Nucleus accumbens (tissue), 56 donors: ENCODE data around the gene RAB44.

Source experiments
- DNase-seq, 56 donors: peaks; one replicate each; lab custom pipeline; 2025; lab: John Stamatoyannopoulos, UW

The RAB44 gene

DNA sequence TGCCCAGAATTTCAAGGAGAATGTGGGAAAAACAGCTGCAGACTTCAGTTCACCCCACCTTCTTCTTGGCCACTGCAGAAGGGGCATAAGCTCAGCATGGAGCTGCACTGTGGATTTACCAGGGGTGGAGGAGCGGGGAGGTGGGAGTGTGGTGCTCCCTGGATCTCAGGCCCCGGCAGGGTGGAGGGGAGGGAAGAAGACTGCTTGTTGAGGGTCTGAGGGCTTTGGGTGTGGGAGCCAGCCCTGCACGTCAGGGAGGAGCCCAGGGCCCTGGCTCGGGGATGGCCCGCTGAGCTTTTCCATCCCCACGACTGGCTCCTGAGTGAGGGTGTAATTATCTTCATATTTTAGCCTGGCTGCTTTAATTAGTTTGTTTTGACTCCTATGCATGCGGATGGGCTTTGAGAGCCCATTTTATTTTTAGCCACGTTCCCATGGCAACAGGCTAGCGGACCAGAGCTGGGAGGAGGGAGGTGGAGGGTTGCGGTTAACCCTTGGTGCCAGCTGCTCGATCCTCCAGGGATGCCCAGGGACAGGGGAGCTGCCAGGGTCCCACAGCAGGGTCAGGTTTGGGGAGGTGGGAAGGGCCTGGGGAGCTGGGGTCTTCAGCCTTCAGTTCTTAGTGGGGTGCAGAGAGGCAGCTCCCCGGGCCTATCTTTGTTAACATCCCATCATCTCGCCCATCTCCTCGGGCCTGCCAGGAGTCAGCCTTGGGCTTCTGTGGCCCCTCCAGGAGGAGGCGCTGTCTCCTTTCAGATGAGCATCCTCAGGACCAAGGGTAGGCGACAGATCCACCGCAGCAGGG is 68.2 kb downstream of the RAB44 start:
- DNase-seq = peak in 51 of 56 donors; percentile 9 to 89 (median 67)

DNA sequence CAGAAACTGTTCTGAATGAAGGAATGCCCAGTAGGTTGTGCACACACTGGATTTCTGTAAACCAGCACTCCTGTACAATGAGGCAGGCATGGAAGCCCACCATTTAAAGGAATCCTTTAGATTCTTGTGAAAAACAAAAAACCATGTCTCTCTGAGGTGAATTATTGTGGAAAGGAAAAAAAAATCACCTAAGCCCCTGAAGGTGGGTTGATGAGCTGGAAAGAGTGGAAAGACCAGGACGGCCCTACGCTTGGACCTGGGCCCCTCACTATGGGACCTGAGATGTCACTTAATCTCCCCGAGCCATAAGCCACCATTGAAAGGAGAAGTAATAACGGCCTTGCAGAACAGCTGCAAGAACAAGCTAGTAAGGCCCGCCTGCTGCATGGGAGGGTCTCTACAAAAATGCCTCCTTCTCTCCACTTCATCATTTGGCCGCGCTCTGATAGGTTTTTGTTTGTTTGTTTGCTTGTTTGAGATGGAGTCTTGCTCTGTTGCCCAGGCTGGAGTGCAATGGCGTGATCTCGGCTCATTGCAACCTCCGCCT is 68.8 kb downstream of the RAB44 start:
- DNase-seq = no peak

DNA sequence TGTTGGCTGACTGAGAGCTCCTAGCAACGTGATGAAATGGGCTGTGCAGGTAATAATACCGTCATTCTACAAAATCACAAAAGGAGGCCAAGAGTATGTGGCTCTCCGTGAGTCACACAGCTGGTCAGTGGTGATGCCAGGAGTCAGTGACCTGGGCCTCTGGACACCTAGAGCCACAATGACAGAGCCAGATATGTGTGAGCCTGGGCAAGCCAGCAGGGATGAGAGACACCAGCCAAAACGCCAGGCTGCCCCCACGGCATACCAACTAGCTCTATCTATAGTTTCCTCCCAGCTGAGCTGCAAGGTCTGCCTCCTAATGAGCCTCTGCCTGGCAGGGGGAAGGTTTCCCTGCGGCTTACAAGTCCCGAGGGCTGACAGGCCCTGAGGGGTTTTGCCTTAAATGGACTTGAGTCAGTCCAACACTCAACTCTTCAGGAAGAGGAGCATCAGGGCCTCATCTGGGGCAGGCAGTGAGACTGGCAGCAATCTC is 71.6 kb downstream of the RAB44 start:
- peak in 6 of 56 donors; percentile 18 to 32 (median 26) for DNase-seq

DNA sequence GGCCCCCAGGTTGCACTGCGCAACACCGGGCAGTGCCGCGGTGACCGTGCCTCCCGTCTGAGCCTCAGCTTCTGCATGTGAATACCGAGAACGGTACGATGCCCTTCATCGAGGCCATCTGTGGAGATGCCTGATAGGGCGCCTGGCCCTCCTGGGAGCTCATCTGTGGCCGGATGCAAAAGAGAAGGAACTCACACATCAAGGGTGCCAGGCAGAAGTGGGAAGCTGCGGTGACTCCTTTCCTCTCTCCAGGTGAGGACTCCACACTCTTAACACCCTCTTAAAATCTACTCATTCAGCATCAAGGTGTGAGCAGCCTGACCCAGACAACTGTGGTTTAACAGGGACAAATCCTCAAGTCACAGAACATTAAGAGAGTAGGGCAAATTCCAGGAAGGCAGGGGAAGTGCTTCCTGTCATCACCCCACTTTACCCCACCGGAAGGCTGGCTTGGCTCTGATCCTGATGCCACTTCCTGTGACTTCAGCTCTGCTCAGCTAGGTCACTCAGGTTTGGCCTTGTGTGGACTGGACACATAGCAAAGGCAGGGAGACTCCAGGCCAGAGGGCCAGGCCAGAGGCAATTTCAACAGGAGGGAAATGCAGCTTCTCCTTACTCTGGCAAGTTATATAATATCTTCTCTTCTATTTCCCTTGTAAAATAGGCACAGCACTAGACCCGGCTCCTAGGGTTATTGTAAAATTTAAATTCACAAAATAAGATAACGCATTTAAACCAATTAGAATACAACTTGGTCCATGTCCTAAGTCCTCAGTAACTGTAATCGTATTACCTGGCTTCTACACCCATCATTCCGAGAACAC is 72.3 kb downstream of the RAB44 start:
- peak in 1 of 56 donors; percentile 10 for DNase-seq

DNA sequence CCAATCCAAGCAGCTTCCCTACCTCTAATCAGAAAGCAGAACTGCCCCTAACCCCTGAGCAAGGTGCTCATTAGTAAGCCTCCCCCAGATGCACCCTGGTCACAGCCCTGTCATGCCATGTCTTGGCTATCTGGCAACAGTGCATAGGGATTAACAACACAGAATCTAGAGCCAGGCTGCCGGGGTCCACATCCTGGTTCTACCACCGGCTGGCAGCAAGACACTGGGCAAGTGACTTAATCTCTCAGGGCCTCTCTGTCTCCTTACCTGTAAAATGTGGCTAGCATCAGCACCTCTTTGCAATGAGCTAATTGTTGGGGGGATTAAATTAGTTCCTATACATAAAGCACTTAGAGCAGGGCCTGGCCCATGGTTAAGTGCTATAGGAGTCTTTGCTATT is 73.5 kb downstream of the RAB44 start:
- no peak for DNase-seq

DNA sequence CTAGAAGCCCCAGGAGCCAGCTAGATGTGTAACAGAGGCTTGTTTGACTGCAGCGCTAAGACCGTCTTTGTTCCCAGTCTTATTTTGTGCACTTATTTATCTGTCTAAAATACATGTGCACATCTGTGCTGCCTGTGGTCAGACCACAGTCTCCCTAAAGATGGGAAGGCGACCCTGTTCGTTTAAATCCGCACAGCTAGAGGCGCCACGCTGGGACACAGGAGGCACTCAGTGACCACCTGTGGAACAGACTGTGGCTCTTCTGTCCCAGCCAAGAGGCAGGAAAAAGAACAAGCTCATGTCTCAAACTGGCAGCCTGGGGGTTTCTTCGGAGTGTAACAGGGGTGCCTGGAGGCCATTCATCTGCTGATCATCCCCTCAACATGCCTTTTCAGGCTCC is 74.8 kb downstream of the RAB44 start:
- DNase-seq = peak in 1 of 56 donors; percentile 30

DNA sequence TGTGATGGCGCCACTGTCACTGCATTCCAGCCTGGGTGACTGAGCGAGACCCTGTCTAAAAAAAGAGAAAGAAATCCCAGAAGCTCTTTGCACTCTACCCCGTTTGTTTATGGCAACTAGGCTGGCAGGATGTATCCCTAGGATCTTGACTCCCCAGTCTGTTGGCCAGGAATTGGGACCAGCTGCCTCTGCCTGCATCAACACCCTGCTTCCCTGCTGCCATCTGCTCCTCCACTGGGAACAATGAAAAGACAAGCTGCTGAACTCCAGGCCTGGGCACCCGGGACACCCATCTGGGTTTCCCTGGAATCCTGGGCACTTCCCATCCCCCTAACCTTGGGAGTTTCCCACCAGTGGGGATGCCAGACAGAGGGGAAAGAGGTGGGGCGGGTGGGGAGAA is 76.7 kb downstream of the RAB44 start:
- DNase-seq = no peak

DNA sequence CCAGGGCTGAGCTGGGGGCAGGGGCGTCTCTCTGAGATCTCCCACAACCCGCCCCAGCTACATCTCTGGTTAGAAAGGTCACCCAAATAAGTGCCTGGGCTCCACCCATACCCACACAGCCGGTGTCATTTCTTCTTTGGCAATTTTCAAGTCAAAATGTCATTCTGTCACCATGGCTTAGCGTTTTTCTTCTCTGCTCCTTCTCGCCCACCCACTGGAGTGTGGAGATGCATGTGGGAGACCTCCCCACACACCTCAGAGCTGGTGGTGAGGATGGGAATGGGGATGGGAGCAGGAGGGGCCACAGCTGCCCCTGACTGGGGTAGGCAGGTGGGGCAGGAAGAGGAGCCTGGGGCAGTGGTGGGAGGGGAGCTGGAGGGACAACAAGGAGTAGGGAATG is 78.5 kb downstream of the RAB44 start:
- DNase-seq = peak in 14 of 56 donors; percentile 16 to 68 (median 34)

DNA sequence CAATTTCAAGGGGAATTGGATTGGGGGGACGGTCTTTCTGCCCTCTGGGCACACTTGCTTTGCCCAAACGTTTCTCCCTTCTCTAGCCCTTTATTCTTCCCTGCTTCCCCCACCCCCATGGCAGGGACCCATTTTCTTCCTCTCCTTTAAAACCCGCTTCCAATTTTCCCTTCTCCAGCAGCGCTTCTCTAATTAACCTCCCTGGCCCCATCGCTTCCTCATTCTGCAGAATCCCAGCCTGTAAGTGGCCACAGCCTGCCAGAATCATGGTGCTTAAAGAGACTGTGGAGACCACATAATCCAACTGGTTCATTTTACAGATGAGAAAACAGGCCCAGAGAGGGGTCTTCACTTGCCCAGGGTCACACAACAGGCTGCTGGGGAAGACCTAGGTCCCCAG is 80.2 kb downstream of the RAB44 start:
- DNase-seq = peak in 2 of 56 donors; percentile 21 to 32

DNA sequence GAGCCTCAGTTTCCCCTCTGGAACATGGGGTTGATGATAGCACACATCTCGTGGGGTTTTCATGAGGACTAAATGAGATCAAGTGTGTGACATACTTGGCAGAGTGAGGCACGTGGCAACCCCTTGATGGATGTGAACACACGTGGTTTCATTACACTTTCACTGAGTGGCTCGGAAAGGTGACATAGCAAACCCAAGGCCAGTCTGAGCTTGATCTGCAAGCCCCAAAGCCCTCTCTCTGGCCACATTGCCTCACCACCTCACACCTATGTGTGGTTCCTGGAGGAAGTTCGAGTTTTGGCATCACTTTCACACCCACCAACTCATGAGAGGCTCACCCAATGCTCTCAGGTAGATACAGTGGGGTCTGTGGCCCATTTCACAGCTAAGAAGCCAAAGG is 81.6 kb downstream of the RAB44 start:
- DNase-seq = no peak

DNA sequence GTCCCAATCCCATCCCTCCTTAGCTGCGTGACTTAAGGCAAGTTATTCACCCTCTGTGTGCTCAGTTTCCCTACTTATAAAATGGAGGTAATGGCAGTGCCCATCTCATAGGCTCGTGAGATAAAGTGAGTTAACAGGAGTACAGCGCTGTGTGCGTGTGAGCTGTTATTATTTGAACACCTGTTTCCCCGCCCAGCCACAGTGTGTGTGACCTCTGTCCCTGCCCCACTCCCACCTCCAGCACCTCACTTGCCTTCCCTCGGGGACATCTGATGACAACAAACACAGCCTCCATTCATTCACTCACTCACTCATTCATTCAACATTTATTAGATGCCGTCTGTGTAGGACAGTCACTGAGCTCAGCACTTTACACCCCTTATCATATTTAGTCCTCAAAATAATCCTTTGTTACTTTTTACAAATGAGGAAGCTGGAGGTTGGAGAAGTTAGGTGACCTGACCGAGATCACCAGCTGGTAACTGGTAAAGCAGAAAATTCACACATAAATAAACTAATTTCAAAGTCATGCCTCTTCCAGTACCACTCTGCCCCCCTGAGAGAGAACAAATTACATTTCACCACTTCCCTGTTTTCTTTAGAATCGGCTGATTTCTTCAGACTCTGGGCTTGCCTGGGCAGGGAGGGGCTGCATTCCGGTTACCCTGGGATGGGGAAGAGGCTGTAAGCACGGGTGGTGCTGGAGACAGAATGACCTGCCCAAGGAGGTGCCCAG is 83.0 kb downstream of the RAB44 start:
- DNase-seq = no peak

DNA sequence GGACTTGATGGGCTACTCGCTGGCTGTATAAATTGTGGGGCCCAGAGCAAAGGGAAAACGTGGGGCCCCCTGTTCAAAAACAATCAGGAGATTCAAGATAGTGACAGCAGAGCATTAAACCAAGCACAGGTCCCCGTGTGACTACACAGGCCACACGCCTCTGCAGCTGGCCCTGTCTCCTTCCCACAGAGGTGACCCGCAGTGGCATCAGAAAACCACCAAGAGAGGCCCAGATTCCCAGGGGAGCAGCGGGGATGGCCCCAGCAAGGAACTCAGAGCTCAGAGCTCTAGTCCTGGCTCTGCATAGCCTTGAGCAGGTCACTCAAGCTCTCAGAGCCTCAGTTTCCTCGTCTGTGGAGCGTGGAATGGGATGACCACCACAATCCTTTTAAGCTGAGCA is 84.0 kb downstream of the RAB44 start:
- no peak for DNase-seq
